NOMO-1 (cell line): ENCODE results near the gene DAPK2.
"Not testable (repeated sequence)": the region's sequence is repeated elsewhere in the genome, so short reads cannot be mapped to it uniquely, and the experiment has no call there.

ENCODE experiments used
- DNase-seq, 2 experiments: peaks; one replicate each; lab custom pipeline; 2025; ENCODE audit not compliant: unreplicated experiment in 2 of 2; lab: John Stamatoyannopoulos, UW

DAPK2 gene

GRCh38 chr15:63901912-63902670 lies 144.2 kb downstream of the DAPK2 start:
- DNase-seq: no peak

- DNase-seq: no peak
Measured at GRCh38 chr15:63900306-63900705, 146.0 kb downstream of the DAPK2 start.

GRCh38 chr15:63899606-63900005 lies 146.7 kb downstream of the DAPK2 start:
- DNase-seq: not testable (repeated sequence)

- no peak for DNase-seq
Measured at GRCh38 chr15:63899193-63899592, 147.1 kb downstream of the DAPK2 start.

- peak; percentile 52 to 56 for DNase-seq
Measured at GRCh38 chr15:63896336-63897115, 149.8 kb downstream of the DAPK2 start.

GRCh38 chr15:63895787-63896218 lies 150.5 kb downstream of the DAPK2 start:
- DNase-seq: no peak

- DNase-seq: no peak
Measured at GRCh38 chr15:63895194-63895593, 151.1 kb downstream of the DAPK2 start.

GRCh38 chr15:63894662-63894949 lies 151.7 kb downstream of the DAPK2 start:
- DNase-seq: no peak

GRCh38 chr15:63893866-63894661 lies 152.2 kb downstream of the DAPK2 start:
- no peak for DNase-seq

- peak; percentile 82 to 96 for DNase-seq
Measured at GRCh38 chr15:63892794-63893441, 153.4 kb downstream of the DAPK2 start.

GRCh38 chr15:63891768-63892133 lies 154.5 kb downstream of the DAPK2 start:
- DNase-seq: no peak

- peak; percentile 26 to 36 for DNase-seq
Measured at GRCh38 chr15:63891079-63891767, 155.1 kb downstream of the DAPK2 start.

- no peak for DNase-seq
Measured at GRCh38 chr15:63890617-63891016, 155.7 kb downstream of the DAPK2 start.

- no peak for DNase-seq
Measured at GRCh38 chr15:63889831-63890230, 156.5 kb downstream of the DAPK2 start.

- no peak for DNase-seq
Measured at GRCh38 chr15:63888823-63889222, 157.5 kb downstream of the DAPK2 start.

GRCh38 chr15:63888146-63888545 lies 158.1 kb downstream of the DAPK2 start:
- no peak for DNase-seq

- DNase-seq: peak; percentile 35 to 37
Measured at GRCh38 chr15:63887630-63888029, 158.7 kb downstream of the DAPK2 start.

GRCh38 chr15:63884953-63885352 lies 161.3 kb downstream of the DAPK2 start:
- DNase-seq: no peak

GRCh38 chr15:63881431-63881830 lies 164.9 kb downstream of the DAPK2 start:
- DNase-seq: peak; percentile 13 to 74

- no peak for DNase-seq
Measured at GRCh38 chr15:63880744-63881143, 165.5 kb downstream of the DAPK2 start.
